GM12892 (cell line): ENCODE data around the gene PLEKHA4.

Experiments used
- POLR2A ChIP-seq: IDR thresholded peaks from 2 replicates; pipeline ENCODE4 v1.6.1; 2011; ENCODE audit warnings: low read depth, low read length, control low read depth
- POLR2AphosphoS5 ChIP-seq: IDR thresholded peaks from 2 replicates; pipeline ENCODE4 v1.6.1; 2011; ENCODE audit warnings: low read depth, low read length, control low read depth
- TAF1 ChIP-seq: IDR thresholded peaks from 2 replicates; pipeline ENCODE4 v1.6.1; 2011; ENCODE audit warnings: low read depth, mild to moderate bottlenecking, control low read depth, low read length, borderline replicate concordance

- no peak for TF ChIP-seq POLR2AphosphoS5
- no peak for TF ChIP-seq TAF1
- TF ChIP-seq POLR2A, result no peak
Measured at GRCh38 chr19:48830965-48831364, 37.5 kb downstream of the PLEKHA4 start.
